Lower leg skin (tissue), 4 donors: ENCODE results near the gene DENND5A. TPM values are rescaled to one million over a fixed set of nuclear protein-coding genes. Genes with fewer than 3 reads are reported as not detected.

Source experiments
- DNase-seq, 2 donors: peaks; one replicate each; pipeline ENCODE4 v3.0.0-alpha.2; 2019; ENCODE audit warnings: low spot score in 2 of 2
- H3K4me3 ChIP-seq: fragments of 200-600 bp; sonication (generic); 2 replicates; pipeline ENCODE4 v1.5.1; 2017; ENCODE audit warnings: mild to moderate bottlenecking, low read depth; ENCODE audit not compliant: poor library complexity, severe bottlenecking
- POLR2A ChIP-seq, 2 donors: fragments of 450-650 bp; IDR thresholded peaks; one replicate each; pipeline ENCODE4 v1.6.1; 2016 to 2017; ENCODE audit warnings: antibody characterized with exemption in 2 of 2, mild to moderate bottlenecking in 1 of 2, moderate library complexity in 1 of 2
- WGBS, 2 donors: methylation state at CpG; one replicate each; pipeline ENCODE4 v1.1.5; 2018; 5-methylcytosine and 5-hydroxymethylcytosine counted together
- intact Hi-C: fragments of 100-400 bp; cut with DNase I; formaldehyde crosslinking; loops from one replicate; pipeline ENCODE4 v1.15.0; 2023; ENCODE audit warnings: low total_unique reads
- total RNA-seq, 4 donors: library from RNA; depleted of rRNA; stranded (reverse); fragments of >200 nt; gene quantifications; one replicate each; pipeline ENCODE4 v1.1.0, GENCODE V29; 2016
- TF ChIP-seq, protein P1 (sequence below), 3 donors: fragments of 450-650 bp; IDR thresholded peaks; one replicate each; pipeline ENCODE4 v1.5.1; 2016; ENCODE audit warnings: antibody characterized with exemption in 3 of 3, mild to moderate bottlenecking in 3 of 3, moderate library complexity in 2 of 3

The DENND5A gene
- total RNA-seq, 4 donors from 2014 or later: 21.2 to 34.1 (median 28.7) TPM

DNA sequence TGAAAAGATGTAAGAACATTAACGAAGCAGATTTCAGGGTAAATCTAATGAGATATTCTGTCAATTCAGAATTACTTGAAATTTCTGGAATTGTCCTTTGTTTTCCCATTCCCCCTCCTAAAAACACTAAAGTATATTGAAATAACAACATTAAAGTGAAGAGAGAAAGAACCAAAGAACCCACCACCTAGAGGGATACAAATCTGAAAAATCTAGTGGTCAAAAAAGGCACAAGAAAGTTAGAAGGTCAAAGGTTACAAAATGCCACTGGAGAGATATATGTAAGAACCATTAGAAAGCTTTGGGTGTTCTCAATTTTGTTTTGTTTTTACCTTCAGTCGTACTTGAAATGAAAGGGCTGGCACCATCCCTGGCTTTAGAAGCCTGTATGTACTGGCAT, 57.9 kb downstream of the DENND5A start:
- 93 to 96% methylated on average over 2 of the region's 2 CpGs for WGBS, 2 donors
- no peak overlapping the region for H3K4me3 ChIP-seq
- TF ChIP-seq, protein P1, sequence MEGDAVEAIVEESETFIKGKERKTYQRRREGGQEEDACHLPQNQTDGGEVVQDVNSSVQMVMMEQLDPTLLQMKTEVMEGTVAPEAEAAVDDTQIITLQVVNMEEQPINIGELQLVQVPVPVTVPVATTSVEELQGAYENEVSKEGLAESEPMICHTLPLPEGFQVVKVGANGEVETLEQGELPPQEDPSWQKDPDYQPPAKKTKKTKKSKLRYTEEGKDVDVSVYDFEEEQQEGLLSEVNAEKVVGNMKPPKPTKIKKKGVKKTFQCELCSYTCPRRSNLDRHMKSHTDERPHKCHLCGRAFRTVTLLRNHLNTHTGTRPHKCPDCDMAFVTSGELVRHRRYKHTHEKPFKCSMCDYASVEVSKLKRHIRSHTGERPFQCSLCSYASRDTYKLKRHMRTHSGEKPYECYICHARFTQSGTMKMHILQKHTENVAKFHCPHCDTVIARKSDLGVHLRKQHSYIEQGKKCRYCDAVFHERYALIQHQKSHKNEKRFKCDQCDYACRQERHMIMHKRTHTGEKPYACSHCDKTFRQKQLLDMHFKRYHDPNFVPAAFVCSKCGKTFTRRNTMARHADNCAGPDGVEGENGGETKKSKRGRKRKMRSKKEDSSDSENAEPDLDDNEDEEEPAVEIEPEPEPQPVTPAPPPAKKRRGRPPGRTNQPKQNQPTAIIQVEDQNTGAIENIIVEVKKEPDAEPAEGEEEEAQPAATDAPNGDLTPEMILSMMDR (IDR thresholded peaks at IDR 0.05): no peak
- no peak for TF ChIP-seq POLR2A (IDR thresholded peaks at IDR 0.05)
- intact Hi-C loops: no loop called here
- no peak for DNase-seq

DNA sequence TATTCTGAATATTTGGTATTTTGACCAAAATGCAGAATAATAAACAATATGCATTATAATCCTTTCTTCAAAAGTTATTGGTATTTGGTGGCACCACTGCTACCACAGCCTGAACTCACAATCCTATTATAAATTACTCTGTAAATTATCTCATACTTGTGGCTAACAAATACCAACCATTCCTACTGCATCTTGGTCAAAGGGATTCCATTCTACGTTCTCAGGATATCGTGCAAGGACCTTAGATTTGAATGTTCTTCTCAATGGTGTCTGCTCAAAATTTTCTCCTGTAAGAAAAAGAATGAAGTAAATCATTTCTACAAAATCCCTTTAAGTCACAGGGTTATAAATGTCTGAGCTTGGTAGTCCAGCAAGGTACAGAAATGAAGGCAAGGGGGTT, 58.7 kb downstream of the DENND5A start:
- no peak overlapping the region for H3K4me3 ChIP-seq
- intact Hi-C loops: no loop called here
- no peak for DNase-seq
- TF ChIP-seq, protein P1 (IDR thresholded peaks at IDR 0.05): no peak
- TF ChIP-seq POLR2A (IDR thresholded peaks at IDR 0.05): no peak
- WGBS, 2 donors: 72 to 76% methylated on average over 2 of the region's 2 CpGs

DNA sequence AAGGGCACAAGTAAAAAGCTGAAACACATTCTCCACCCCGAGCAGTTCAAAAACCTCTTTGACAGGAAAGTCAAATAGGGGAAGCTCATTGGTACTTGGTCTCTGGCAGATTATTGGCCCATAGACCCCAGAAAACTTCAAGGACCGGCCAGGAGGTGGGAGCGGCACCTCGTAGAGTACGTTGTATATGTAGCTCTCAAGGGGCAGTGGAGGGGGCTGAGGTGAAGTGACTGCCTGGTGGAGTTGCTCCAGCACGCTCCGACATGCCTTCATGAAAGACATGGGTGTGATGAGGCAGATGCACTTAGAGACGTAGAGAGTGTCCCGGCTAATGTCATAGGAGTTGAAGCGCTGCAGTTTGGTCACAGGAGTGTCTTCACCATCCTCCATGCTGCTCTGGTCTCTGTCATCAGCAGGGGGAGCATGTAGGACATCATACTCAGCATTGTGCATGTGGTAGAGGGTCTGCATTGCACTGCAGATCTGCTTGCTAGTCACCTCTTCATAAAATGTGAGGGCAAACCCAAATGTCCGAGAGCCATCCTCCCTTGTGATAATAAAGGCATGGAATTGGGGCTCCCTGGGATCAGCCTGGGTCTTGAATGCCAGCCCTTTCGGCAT, 61.3 kb downstream of the DENND5A start:
- no peak for TF ChIP-seq POLR2A (IDR thresholded peaks at IDR 0.05)
- TF ChIP-seq, protein P1 (IDR thresholded peaks at IDR 0.05): no peak
- 82 to 89% methylated on average over 12 of the region's 12 CpGs for WGBS, 2 donors
- DNase-seq: no peak
- intact Hi-C loops: no loop called here
- no peak overlapping the region for H3K4me3 ChIP-seq

DNA sequence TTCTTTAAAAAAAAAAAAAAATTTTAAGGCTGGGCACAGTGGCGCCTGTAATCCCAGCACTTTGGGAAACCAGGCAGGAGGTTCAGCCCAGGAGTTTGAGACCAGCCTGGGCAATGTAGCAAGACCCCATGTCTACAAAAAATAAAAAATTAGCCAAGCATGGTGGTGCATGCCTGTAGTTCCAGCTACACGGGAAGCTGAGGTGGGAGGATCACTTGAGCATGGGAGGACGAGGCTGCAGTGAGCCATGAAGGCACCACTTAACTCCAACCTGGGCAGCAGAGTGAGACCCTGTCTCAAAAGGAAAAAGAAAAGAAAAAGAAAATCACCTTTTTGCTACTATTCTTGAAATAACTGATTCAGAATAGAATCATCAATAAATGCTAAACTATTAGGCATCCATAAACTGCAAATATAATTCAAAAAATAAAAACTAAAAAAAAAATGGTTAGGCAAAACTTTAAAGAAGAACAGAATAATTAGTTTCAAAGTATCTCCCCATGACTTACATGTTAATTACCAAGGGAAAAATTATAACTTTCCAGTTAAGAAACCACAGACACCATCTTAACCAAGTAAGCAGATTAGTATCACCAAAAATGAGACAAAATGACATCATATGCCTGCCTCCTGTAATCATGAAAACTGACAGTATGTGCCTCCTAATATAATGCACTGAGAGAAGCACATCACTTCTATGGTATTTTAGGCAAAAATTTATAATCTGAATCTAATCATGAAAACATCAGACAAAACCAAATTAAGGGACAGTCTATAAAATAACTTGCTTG, 63.6 kb downstream of the DENND5A start:
- 94 to 98% methylated on average over 3 of the region's 3 CpGs for WGBS, 2 donors
- no peak overlapping the region for H3K4me3 ChIP-seq
- intact Hi-C loops: no loop called here
- TF ChIP-seq, protein P1 (IDR thresholded peaks at IDR 0.05): no peak
- TF ChIP-seq POLR2A (IDR thresholded peaks at IDR 0.05): no peak
- DNase-seq: no peak

DNA sequence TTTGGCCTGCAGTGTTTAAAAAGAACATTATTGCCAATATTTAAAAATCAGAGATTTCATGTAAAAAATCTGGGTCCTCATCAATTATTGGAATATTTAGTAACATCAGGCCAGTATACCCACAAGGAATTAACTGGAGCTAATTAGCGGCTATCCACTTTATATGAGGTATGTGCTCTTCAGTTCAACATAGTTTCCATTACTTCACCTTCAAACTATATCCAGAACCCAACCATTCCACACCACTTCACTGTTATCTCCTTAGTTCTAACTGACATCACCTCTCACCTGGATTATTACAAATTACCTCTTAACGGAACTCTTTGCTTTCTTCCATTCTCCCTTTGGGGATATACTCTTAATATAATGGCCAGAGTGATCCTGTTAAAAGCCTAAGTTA, 64.7 kb downstream of the DENND5A start:
- no peak for DNase-seq
- 92 to 94% methylated on average over 2 of the region's 2 CpGs for WGBS, 2 donors
- intact Hi-C loops: no loop called here
- TF ChIP-seq POLR2A (IDR thresholded peaks at IDR 0.05): no peak
- TF ChIP-seq, protein P1 (IDR thresholded peaks at IDR 0.05): no peak
- no peak overlapping the region for H3K4me3 ChIP-seq
